ENCODE measurements around the gene ADGRD2.

ADGRD2 gene

GRCh38 chr9:124498040-124498439, 47.8 kb downstream of the ADGRD2 start:
- H3K18ac ChIP-seq (ENCODE audit: low read depth in 1 of 2, low read length in 2 of 2): no peak overlapping the region

DNA sequence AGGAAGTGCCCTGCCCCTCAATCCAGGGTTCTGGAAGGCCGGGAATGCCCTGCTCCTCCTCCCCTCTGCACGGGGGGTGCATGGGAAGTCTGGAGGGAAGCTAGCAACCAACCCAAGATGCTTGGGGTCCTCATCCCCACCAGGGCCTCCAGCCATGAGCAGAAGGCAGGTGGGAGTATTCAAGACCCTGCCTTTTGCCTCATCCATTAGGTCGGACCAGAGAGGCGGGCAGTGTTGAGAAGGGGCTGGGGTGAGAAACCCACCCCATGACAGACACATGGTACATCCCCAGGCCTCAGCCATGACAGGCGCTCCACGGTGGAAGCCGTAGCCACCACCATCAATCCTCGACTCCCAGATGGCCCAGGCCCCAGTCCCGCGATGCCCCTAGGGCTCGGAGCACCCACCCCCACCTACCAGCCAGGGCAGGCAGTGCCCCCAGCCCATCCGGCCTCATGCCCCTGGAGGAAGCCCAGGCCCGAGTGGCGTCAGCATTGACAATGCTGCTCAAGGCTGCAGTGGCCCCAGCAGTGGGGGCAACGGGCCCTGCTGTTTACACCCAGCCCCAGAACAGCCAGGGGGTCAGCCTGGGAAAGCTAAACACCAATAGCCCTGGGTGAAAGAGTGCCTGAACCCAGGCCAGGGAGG, 48.4 kb downstream of the ADGRD2 start:
- Histone ChIP-seq H2AK5ac (ENCODE audit: low read length, severe bottlenecking) (no peak overlapping the region), H3K23ac (ENCODE audit: low read length in 2 of 2) (no peak overlapping the region), H3K14ac (ENCODE audit: low read length in 2 of 2) (no peak overlapping the region), H3K4me1 (ENCODE audit: control insufficient read depth, insufficient read depth, low read depth, low read length) (peaks cover 6% of the 10 kb centered on the region), H4K91ac (ENCODE audit: low read length) (no peak overlapping the region), H4K8ac (ENCODE audit: low read length) (no peak overlapping the region), H3K27ac (ENCODE audit: low read length, poor library complexity, severe bottlenecking) (no peak overlapping the region), H3K27me3 (ENCODE audit: control insufficient read depth in 1 of 2, insufficient read depth in 1 of 2, low read length in 2 of 2) (peaks cover 98 to 99% of the 10 kb centered on the region in 2 experiments), H3K9ac (ENCODE audit: low read length) (no peak overlapping the region), H2BK12ac (ENCODE audit: low read length in 2 of 2) (no peak overlapping the region), H3K4me3 (ENCODE audit: insufficient read depth in 1 of 2, low read depth in 1 of 2, low read length in 2 of 2) (no peak overlapping the region), H3K36me3 (ENCODE audit: control insufficient read depth in 1 of 2, insufficient read depth in 2 of 2, low read depth in 1 of 2, low read length in 2 of 2) (no peaks in the 10 kb centered on the region), H3K79me1 (replicated peaks; ENCODE audit: low read length, poor library complexity, severe bottlenecking) (no peaks in the 10 kb centered on the region), H3K9me3 (ENCODE audit: control insufficient read depth, low read length) (no peaks in the 10 kb centered on the region), H2AFZ (ENCODE audit: low read depth, low read length) (no peak overlapping the region), H2BK15ac (ENCODE audit: low read depth, poor library complexity, severe bottlenecking) (no peak overlapping the region), H3K18ac (ENCODE audit: low read depth in 1 of 2, low read length in 2 of 2) (no peak overlapping the region), H3K4me2 (ENCODE audit: low read length, poor library complexity, severe bottlenecking) (no peak overlapping the region), H2BK5ac (ENCODE audit: low read depth, low read length, poor library complexity, severe bottlenecking) (no peak overlapping the region), H2BK120ac (ENCODE audit: low read depth, low read length) (no peak overlapping the region), H3K4ac (ENCODE audit: low read depth in 1 of 2, low read length in 2 of 2) (no peak overlapping the region)
- 76% methylated on average over 15 of the region's 15 CpGs for WGBS
- DNase-seq: no peak

More at GRCh38 chr9:124498040-124498439, 47.8 kb downstream of the ADGRD2 start:
- Histone ChIP-seq H3K27me3 (ENCODE audit: control insufficient read depth in 1 of 2, insufficient read depth in 1 of 2, low read length in 2 of 2) (peaks cover 98 to 99% of the 10 kb centered on the region in 2 experiments), H4K91ac (ENCODE audit: low read length) (no peak overlapping the region), H3K4me3 (ENCODE audit: insufficient read depth in 1 of 2, low read depth in 1 of 2, low read length in 2 of 2) (no peak overlapping the region), H2BK12ac (ENCODE audit: low read length in 2 of 2) (no peak overlapping the region), H3K4ac (ENCODE audit: low read depth in 1 of 2, low read length in 2 of 2) (no peak overlapping the region), H3K23ac (ENCODE audit: low read length in 2 of 2) (no peak overlapping the region), H3K79me1 (replicated peaks; ENCODE audit: low read length, poor library complexity, severe bottlenecking) (no peaks in the 10 kb centered on the region), H3K4me2 (ENCODE audit: low read length, poor library complexity, severe bottlenecking) (no peak overlapping the region), H2AFZ (ENCODE audit: low read depth, low read length) (no peak overlapping the region), H3K14ac (ENCODE audit: low read length in 2 of 2) (no peak overlapping the region), H3K27ac (ENCODE audit: low read length, poor library complexity, severe bottlenecking) (no peak overlapping the region), H2AK5ac (ENCODE audit: low read length, severe bottlenecking) (no peak overlapping the region), H4K8ac (ENCODE audit: low read length) (no peak overlapping the region), H2BK5ac (ENCODE audit: low read depth, low read length, poor library complexity, severe bottlenecking) (no peak overlapping the region), H3K36me3 (ENCODE audit: control insufficient read depth in 1 of 2, insufficient read depth in 2 of 2, low read depth in 1 of 2, low read length in 2 of 2) (no peaks in the 10 kb centered on the region), H2BK15ac (ENCODE audit: low read depth, poor library complexity, severe bottlenecking) (no peak overlapping the region), H3K9me3 (ENCODE audit: control insufficient read depth, low read length) (no peaks in the 10 kb centered on the region), H3K9ac (ENCODE audit: low read length) (no peak overlapping the region), H2BK120ac (ENCODE audit: low read depth, low read length) (no peak overlapping the region), H3K4me1 (ENCODE audit: control insufficient read depth, insufficient read depth, low read depth, low read length) (peaks cover 3% of the 10 kb centered on the region)
- DNase-seq: no peak
- WGBS: 80% methylated on average over 6 of the region's 6 CpGs

DNA sequence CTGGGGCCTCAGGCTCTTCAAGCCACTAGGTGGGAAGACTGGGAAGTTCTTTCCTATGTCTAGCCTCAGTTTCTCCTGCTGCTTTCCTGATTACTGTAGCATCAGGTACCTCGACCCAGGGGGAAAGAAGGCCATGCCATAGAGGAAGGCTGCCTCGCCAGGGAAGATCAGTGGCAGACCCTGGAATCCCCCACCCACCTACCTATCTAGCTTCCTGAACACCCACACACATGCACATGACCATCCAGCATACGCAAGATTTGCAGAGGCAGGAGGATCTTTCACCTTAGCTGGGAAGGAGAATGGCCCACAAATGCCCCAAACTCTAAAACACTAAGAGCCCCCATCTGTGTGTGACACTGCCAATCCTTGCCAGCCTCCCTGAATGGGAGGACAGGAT, 49.0 kb downstream of the ADGRD2 start:
- WGBS: 48% methylated on average over 3 of the region's 3 CpGs
- no peak overlapping the region for H2BK12ac ChIP-seq (ENCODE audit: low read length in 2 of 2)

DNA sequence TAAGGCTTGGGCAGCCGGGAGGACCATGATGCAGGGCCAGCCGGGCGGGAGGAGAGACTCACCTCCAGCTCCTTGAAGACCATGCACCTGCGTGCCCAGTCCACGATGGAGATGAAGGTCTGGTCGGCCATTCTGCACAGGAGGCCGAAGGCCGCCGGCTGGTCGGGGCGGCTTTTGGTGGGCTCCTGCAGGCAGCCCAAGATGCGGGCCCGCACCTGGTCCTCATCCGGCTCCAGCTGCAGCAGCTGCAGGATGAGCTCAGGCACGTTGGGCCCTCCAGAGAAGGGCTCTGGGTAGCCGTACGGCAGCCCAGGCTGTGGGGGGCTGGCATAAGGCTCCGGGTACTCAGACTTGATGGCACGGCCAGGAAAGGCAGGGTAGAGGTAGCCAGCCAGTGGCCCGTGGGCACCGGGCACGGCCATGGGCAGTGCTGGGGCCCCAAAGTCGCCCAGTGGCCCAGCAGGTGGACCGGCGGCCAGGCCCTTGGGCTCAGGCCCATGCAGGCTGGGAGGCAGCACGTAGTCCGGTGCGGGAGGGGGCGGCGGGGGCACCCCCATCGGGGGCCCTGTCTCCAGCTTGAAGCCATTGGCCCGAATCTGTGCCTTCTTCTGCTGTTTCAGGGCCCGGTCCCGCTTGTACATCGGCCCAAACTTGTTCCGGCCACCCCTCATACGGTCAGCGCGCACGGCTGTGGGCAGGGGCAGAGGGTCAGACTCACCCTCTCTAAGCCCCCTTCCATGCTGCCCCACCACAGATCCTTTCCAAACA, 50.0 kb downstream of the ADGRD2 start:
- no peak overlapping the region for H2AFZ ChIP-seq (ENCODE audit: low read depth, low read length)
- no peak overlapping the region for H3K4me2 ChIP-seq (ENCODE audit: low read length, poor library complexity, severe bottlenecking)
- WGBS: 93% methylated on average over 40 of the region's 40 CpGs
- H3K27me3 ChIP-seq (ENCODE audit: control insufficient read depth in 1 of 2, insufficient read depth in 1 of 2, low read length in 2 of 2): peaks cover 91 to 96% of the 10 kb centered on the region in 2 experiments
- no peak overlapping the region for H3K23ac ChIP-seq (ENCODE audit: low read length in 2 of 2)
- H4K8ac ChIP-seq (ENCODE audit: low read length): no peak overlapping the region
- H2BK15ac ChIP-seq (ENCODE audit: low read depth, poor library complexity, severe bottlenecking): no peak overlapping the region
- no peak for DNase-seq
- peaks cover 16% of the 10 kb centered on the region for H3K4me1 ChIP-seq (ENCODE audit: control insufficient read depth, insufficient read depth, low read depth, low read length)
- no peak overlapping the region for H2AK5ac ChIP-seq (ENCODE audit: low read length, severe bottlenecking)
- no peak overlapping the region for H3K4me3 ChIP-seq (ENCODE audit: insufficient read depth in 1 of 2, low read depth in 1 of 2, low read length in 2 of 2)
- no peak overlapping the region for H3K14ac ChIP-seq (ENCODE audit: low read length in 2 of 2)
- no peaks in the 10 kb centered on the region for H3K9me3 ChIP-seq (ENCODE audit: control insufficient read depth, low read length)
- no peak overlapping the region for H3K4ac ChIP-seq (ENCODE audit: low read depth in 1 of 2, low read length in 2 of 2)
- no peaks in the 10 kb centered on the region for H3K36me3 ChIP-seq (ENCODE audit: control insufficient read depth in 1 of 2, insufficient read depth in 2 of 2, low read depth in 1 of 2, low read length in 2 of 2)
- no peak overlapping the region for H4K91ac ChIP-seq (ENCODE audit: low read length)
- H2BK5ac ChIP-seq (ENCODE audit: low read depth, low read length, poor library complexity, severe bottlenecking): no peak overlapping the region
- no peak overlapping the region for H3K9ac ChIP-seq (ENCODE audit: low read length)
- no peak overlapping the region for H3K18ac ChIP-seq (ENCODE audit: low read depth in 1 of 2, low read length in 2 of 2)
- H3K79me1 ChIP-seq (replicated peaks; ENCODE audit: low read length, poor library complexity, severe bottlenecking): no peaks in the 10 kb centered on the region
- H3K27ac ChIP-seq (ENCODE audit: low read length, poor library complexity, severe bottlenecking): no peak overlapping the region
- H2BK120ac ChIP-seq (ENCODE audit: low read depth, low read length): no peak overlapping the region
- no peak overlapping the region for H2BK12ac ChIP-seq (ENCODE audit: low read length in 2 of 2)

More for the DNA sequence above, 49.0 kb downstream of the ADGRD2 start:
- no peak overlapping the region for H2AFZ ChIP-seq (ENCODE audit: low read depth, low read length)
- no peak overlapping the region for H4K8ac ChIP-seq (ENCODE audit: low read length)
- no peak overlapping the region for H4K91ac ChIP-seq (ENCODE audit: low read length)
- peaks cover 9% of the 10 kb centered on the region for H3K4me1 ChIP-seq (ENCODE audit: control insufficient read depth, insufficient read depth, low read depth, low read length)
- DNase-seq: no peak
- H3K79me1 ChIP-seq (replicated peaks; ENCODE audit: low read length, poor library complexity, severe bottlenecking): no peaks in the 10 kb centered on the region
- H2BK5ac ChIP-seq (ENCODE audit: low read depth, low read length, poor library complexity, severe bottlenecking): no peak overlapping the region
- peaks cover 98 to 99% of the 10 kb centered on the region in 2 experiments for H3K27me3 ChIP-seq (ENCODE audit: control insufficient read depth in 1 of 2, insufficient read depth in 1 of 2, low read length in 2 of 2)
- H3K27ac ChIP-seq (ENCODE audit: low read length, poor library complexity, severe bottlenecking): no peak overlapping the region
- no peak overlapping the region for H3K18ac ChIP-seq (ENCODE audit: low read depth in 1 of 2, low read length in 2 of 2)
- H3K9ac ChIP-seq (ENCODE audit: low read length): no peak overlapping the region
- H3K14ac ChIP-seq (ENCODE audit: low read length in 2 of 2): no peak overlapping the region
- no peak overlapping the region for H2BK120ac ChIP-seq (ENCODE audit: low read depth, low read length)
- H3K9me3 ChIP-seq (ENCODE audit: control insufficient read depth, low read length): no peaks in the 10 kb centered on the region
- no peak overlapping the region for H2BK15ac ChIP-seq (ENCODE audit: low read depth, poor library complexity, severe bottlenecking)
- H2AK5ac ChIP-seq (ENCODE audit: low read length, severe bottlenecking): no peak overlapping the region
- H3K36me3 ChIP-seq (ENCODE audit: control insufficient read depth in 1 of 2, insufficient read depth in 2 of 2, low read depth in 1 of 2, low read length in 2 of 2): no peaks in the 10 kb centered on the region
- no peak overlapping the region for H3K4me3 ChIP-seq (ENCODE audit: insufficient read depth in 1 of 2, low read depth in 1 of 2, low read length in 2 of 2)
- no peak overlapping the region for H3K23ac ChIP-seq (ENCODE audit: low read length in 2 of 2)
- no peak overlapping the region for H3K4ac ChIP-seq (ENCODE audit: low read depth in 1 of 2, low read length in 2 of 2)
- H3K4me2 ChIP-seq (ENCODE audit: low read length, poor library complexity, severe bottlenecking): no peak overlapping the region

All from mesenchymal stem cell (in vitro differentiated cells and primary cell).